GM08714 (cell line): ENCODE results near the gene CACNA2D3.

Experiments
- H3K4me3 ChIP-seq: fragments of 200-500 bp; sonication (Bioruptor generic); 2 replicates; pipeline ENCODE4 v1.5.1; 2014; ENCODE audit warnings: mild to moderate bottlenecking, low read length, inconsistent platforms
- ZNF274 ChIP-seq: IDR thresholded peaks from 2 replicates; pipeline ENCODE4 v1.6.1; 2012; ENCODE audit warnings: mild to moderate bottlenecking, low read depth, low read length

CACNA2D3 gene

DNA sequence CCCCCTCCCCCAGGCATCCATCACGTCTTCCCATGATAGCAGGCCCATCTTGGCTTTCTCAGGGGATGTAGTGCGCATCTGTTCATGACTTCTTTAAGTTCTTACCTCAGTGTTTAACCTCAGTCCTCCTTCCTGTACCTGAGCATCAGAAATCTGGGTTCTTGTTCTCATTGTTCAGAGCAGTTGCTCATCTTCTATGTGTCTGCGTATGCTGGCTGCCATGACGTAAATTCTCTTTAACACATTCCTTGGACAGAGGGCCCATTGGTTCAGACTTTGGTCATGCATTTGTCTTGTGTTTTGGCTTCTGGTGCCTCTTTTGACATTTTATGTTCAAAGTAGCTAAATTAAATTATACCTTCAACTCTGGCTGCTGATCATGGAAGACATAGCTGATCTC, 227.3 kb downstream of the CACNA2D3 start:
- no peak for TF ChIP-seq ZNF274
- H3K4me3 ChIP-seq = no peak overlapping the region

DNA sequence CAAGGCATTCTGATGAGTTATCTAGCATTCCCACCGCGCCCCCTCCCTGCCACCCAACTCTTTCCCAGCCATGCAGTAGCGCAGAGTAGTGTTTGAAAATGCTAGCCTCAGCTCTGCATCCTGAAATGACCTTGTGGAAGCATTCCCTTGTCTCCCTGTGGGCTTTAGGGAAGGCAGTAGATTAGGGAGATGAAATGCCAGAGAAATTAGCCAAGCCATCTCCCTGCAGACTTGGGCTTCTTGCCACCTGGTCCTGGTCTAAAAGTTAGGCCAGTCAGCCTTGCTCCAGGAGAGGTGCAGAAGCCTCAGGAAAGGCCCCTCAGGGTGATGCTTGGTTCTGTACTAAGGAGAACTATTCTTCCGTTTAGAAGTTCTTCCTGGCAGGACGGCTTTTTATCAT, 231.2 kb downstream of the CACNA2D3 start:
- TF ChIP-seq ZNF274 = no peak
- no peak overlapping the region for H3K4me3 ChIP-seq

DNA sequence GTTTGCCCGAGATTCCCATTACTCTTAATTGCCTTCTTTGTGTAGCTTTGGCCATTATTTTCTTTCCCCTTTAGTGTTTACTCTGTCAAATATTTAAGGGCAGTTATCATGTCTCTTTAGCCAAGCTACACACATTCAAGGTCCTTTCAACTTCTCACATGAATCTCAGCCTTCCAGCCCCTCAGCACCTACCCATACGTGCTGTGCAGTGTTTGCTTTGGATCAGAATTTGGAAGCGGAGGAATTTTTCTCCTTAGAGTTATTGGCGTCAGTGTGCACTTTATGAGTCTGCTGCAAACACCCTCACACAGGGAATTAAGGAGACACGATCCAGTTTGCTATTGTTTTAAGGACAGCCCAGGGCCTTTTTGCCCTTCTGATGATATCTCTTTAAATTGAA, 231.6 kb downstream of the CACNA2D3 start:
- TF ChIP-seq ZNF274 = no peak
- H3K4me3 ChIP-seq = no peak overlapping the region

DNA sequence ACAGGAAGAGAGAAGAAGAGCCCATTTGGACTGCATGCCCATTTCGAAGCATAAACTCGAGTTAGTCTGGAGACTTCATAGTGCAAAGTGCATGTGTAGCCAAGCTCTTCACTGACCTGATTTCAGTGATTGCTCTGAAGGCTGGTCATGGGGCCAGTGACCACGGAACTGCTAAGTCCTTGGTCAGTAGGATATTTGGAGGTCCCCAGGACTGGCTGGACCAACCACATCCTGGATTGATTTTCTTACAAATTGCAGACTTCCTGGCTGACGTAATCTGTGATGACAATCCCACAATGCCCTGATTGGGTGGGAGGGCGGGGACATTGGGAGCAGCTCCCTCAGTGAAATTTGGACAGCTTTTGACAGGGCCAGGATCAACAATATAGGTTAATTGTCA, 233.4 kb downstream of the CACNA2D3 start:
- TF ChIP-seq ZNF274 = no peak
- no peak overlapping the region for H3K4me3 ChIP-seq

DNA sequence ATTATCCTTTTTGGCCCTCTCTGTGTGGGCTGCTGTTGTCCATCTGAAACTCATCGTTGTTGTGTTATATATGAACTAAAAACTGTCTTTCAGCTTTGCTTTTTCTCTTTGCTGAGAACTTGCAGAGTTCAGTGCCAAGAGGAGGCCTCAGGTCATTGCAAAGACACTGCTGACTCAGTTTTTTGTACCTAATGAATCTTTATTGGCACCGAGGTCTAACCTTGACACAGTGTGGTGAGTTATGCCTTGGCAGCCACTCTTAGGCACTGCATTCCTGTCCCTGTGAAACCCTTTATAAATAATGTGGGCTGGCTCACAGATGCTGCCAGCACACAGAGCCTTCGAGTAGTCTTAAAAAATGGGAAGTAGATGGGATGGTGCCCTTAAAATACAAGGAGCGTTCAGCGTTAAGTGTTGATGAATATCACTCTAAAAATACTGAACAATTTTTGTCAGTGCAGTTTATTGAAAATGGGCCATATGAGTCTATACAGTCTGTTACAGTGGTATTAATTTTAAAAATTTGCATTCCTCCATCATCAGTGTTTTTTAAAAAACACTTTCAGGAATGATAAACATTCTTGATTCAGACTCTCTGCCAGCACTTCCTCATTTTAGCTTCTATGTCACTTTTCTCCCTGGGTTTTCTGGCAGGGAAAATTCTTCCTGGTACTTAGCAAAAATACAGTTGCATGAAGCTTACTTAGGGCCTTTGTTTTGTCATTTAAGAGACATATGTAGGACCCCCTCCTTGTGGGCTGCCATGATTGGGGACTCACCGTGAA, 234.1 kb downstream of the CACNA2D3 start:
- TF ChIP-seq ZNF274 = no peak
- H3K4me3 ChIP-seq = no peak overlapping the region

DNA sequence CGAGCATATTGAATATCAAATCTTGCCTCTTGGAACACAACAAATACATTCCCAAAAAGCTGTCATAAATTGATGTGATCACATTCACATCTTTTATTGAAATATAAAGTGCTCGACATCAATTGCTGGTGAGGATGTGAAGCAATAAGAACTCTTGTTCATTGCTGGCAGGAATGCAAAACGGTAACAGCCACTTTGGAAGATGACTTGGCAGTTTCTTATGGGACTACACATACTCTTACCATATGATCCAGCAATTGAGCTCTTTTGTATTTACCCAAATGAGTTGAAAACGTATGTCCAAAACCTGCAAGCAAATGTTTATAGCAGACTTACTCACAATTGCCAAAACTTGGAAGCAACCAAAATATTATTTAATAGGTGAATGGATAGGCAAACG, 234.9 kb downstream of the CACNA2D3 start:
- H3K4me3 ChIP-seq = no peak overlapping the region
- TF ChIP-seq ZNF274 = no peak

DNA sequence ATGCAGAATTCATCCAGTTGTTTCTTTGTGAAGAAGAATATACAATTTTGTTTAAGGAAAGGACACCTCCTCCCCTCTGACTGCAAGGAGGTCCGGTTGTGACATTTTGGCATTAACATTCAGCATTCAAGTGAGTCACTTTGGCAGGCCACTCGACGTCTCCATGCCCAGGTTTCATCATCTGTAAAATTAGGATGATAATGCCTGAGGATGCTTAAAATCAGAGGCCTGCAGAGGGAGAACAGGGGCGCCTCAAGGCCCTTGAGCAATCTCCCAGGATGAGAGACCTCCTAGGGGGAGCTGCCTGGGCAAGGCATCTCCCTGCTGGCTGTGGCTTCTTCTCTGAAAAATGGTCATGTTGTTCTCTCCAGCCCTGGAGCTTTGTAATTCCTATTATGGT, 236.0 kb downstream of the CACNA2D3 start:
- no peak for TF ChIP-seq ZNF274
- no peak overlapping the region for H3K4me3 ChIP-seq

DNA sequence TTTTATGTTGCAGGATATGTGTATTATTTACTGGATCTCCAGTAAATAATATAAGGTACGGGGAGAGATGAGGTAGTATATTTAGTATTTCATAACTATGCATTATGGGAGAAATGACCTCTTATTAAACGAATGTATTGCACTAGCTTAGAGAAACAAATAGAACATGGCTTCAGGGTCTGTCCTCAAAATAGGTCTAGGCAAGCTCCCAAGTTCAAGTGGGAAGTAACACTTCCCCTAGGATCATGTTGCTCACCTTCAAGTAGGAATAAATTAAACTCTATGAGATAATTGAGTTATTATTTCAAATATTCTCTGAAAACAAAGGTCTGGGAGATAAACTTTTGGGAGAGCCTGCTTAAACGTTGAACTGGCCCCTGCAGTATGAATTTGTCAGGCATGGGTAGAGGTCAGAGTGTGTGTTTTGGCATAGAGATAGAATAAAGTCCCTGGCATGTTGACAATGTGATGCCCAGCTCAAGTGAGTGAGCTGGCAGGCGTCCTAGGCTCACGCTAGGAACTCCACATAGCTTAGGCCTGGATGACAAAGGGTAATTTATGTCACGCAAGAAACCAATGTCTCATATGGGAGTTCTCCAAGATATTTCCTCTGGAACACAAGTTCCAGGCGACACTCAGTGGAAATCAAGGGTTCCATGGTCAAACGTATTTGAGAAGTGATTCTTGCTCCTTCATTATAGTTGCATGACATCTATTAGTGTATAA, 236.8 kb downstream of the CACNA2D3 start:
- H3K4me3 ChIP-seq = no peak overlapping the region
- no peak for TF ChIP-seq ZNF274

DNA sequence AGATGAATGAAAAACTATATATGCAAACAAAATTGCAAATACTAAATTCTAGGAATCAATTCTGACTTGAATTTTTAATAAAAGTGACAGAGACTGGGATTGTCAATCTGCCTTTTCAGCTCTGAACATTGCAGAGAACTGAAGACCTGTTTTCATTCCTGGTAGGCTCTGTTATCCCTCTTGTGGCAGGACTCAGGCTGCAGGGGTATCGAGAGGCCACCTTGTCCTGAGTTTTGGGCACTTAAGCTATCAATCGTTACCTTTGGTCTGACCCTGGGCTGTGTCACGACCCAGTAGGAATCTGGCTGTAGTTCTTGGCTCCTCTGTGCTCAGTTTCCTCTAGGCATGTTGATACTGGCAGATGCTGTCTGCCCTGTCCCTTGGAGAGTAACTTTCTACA, 238.0 kb downstream of the CACNA2D3 start:
- no peak overlapping the region for H3K4me3 ChIP-seq
- no peak for TF ChIP-seq ZNF274

DNA sequence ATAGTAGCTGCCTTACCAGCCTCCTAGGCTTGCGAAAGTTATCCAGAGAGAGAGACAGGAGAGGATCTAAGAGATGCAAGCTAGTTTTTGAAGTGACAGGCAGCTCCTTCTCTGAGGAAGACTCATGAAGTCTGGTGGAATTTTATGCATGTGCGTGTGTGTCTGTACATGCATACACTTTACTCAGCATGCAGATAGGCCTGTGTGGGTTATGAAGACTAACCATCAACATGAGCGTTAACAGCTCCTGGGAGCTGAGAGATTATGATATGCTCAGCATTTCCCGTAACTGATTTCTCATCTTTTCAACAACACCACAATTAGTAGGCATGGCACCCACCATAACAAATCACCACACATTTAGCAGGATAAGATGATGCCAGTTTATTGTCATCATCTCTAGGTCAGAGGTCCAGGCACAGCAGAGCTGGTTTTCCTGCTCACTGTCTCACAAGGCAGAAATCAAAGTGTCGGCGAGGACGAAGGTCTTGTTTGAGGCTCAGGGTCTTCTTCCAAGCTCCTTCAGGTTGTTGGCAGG, 239.5 kb downstream of the CACNA2D3 start:
- no peak overlapping the region for H3K4me3 ChIP-seq
- TF ChIP-seq ZNF274 = no peak

DNA sequence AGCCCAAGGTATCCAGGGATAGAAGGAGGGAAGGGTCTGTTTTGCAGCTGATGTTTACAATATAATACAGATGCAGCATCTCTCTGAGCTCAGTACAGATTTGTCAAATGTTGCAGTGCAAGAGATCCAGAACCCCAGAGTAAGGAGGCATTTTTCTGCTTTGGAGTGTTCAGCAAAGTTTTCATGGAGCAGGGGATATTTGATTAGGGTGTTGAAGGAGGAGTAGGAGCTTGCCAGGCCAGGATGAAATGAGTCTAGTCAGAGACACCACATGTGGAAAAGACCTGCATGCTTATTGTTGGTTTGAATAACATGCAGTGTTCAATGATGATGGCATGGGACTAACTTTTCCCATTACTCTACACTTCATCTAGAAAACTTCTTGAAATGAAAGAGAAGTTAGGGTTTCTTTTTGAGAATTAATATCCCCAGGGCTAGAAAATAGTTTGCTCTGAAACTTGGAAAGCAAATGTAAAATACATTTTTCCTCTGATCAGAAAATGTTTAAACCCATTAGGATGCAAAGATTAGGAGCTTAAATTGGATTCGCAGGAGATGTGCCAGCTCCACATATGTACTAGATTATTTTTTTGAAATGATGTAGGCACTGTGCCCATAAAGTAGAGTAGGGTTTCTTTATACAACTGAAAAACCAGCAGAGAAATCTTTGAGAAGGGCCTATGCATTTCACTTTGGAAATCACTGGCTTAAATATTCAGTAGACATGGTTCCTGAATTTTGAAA, 243.8 kb downstream of the CACNA2D3 start:
- no peak for TF ChIP-seq ZNF274
- no peak overlapping the region for H3K4me3 ChIP-seq

DNA sequence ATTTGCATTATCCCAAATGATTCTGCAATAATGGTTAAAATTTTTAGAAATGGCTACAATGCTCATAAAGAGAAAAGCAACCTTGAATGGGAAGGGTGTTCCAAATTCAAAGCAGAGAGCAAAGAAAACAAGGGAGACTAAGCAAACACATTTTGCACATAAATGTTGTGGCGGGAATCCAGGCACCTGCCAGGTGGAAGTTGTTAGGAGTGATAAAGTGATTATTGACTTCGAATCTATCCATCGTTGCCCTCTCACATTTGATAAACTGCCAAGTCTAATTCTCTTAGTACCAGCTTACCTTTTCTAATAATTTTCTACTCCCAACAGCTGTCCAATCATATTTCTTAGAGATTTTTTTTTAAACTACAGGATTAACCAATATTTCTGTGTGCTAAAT, 244.5 kb downstream of the CACNA2D3 start:
- no peak overlapping the region for H3K4me3 ChIP-seq
- TF ChIP-seq ZNF274 = no peak

DNA sequence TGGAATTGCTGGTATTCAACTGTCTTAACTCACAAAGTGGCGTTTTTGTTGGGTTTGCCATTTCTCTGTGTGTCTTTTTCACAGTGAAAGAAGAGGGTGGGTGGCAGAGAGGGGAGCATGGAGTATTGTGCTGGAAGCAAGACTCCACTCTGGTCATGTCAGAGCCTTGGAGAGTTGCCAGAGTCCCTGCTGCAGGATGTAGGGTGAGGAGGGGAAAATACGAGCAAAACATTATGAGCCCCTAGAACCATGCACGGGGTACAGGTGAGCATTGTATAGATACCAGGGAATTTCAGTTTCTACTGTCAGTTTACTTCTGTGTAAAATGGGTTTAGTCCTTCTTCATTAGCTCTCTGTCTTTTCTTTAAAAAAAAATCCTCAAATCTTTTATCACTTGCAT, 249.9 kb downstream of the CACNA2D3 start:
- TF ChIP-seq ZNF274 = no peak
- no peak overlapping the region for H3K4me3 ChIP-seq

DNA sequence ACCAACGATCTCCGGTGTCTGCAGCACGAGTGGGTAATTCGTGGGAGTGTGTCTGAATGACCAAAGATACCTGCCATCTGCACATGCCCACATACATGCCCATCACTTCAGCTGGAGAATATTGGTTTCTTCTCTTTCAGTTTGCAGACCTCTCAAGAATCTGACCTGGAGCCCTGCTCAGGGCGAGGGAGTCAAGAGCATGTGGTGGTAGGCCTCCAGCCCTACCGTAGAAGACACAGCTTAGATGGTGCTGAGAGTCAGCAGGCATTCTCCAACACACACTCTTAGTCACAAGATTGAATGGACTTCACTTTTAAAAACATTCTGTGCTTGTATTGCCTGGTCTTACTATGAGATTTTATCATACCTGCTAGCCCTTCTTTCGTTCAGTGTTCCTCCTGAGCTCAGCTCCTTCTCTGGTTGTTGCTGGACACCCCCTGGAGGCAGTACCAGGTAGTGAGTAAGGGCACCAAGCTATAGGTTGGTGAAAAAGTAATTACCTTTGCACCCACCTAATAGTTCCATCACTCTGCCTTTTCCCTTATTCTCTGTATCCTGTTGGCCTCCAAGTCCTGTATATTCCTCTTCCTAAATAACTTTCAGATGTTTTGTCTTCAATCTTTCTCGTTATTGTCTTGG, 252.0 kb downstream of the CACNA2D3 start:
- no peak for TF ChIP-seq ZNF274
- H3K4me3 ChIP-seq = no peak overlapping the region
